ENCODE measurements around the gene TRPM1. TPM values are rescaled to one million over a fixed set of nuclear protein-coding genes. Genes with fewer than 3 reads are reported as not detected.

Gene TRPM1
- total and polyA plus RNA-seq, 9 donors, result 0.12 TPM; not detected in 8

GRCh38 chr15:31127596-31128261, 26.2 kb upstream of the TRPM1 start:
- 77 to 82% (median 79%) methylated on average over 13 of the region's 13 CpGs for WGBS, 3 donors
- TF ChIP-seq POLR2A (IDR thresholded peaks at IDR 0.05) (no peak), CTCF (IDR thresholded peaks at IDR 0.05) (no peak), EP300 (IDR thresholded peaks at IDR 0.05) (no peak)
- no peak for DNase-seq
- H3K9me3 ChIP-seq, result no peaks in the 10 kb centered on the region
- H3K27me3 ChIP-seq, result no peaks in the 10 kb centered on the region
- H3K36me3 ChIP-seq, result no peaks in the 10 kb centered on the region
- H3K4me3 ChIP-seq, result no peak overlapping the region
- no peak overlapping the region for H3K27ac ChIP-seq
- intact Hi-C loops (cut with DNase I), result loop anchor here in 1 of 4 donors (10.0 kb wide), 2 partner anchors 63 to 617 kb away; no protein-coding TSS in a partner anchor
- peaks cover 7% of the 10 kb centered on the region for H3K4me1 ChIP-seq (ENCODE audit: insufficient read depth)

- no peak overlapping the region for H3K4me3 ChIP-seq
- 91 to 95% (median 91%) methylated on average over 8 of the region's 8 CpGs for WGBS, 3 donors
- H3K27me3 ChIP-seq, result no peaks in the 10 kb centered on the region
- no peak for DNase-seq
- H3K27ac ChIP-seq, result no peak overlapping the region
- H3K9me3 ChIP-seq, result no peaks in the 10 kb centered on the region
- intact Hi-C loops (cut with DNase I), result loop anchor here in 1 of 4 donors (10.0 kb wide), 2 partner anchors 60 to 620 kb away; no protein-coding TSS in a partner anchor
- no peaks in the 10 kb centered on the region for H3K36me3 ChIP-seq
- no peak for TF ChIP-seq EP300 (IDR thresholded peaks at IDR 0.05)
- TF ChIP-seq CTCF (IDR thresholded peaks at IDR 0.05), result no peak
- TF ChIP-seq POLR2A (IDR thresholded peaks at IDR 0.05), result no peak
- H3K4me1 ChIP-seq (ENCODE audit: insufficient read depth), result peaks cover 7% of the 10 kb centered on the region
Observed at GRCh38 chr15:31125061-31125460, 23.5 kb upstream of the TRPM1 start.

GRCh38 chr15:31116423-31117030, 15.0 kb upstream of the TRPM1 start:
- Histone ChIP-seq H3K4me1 (ENCODE audit: insufficient read depth) (no peaks in the 10 kb centered on the region), H3K9me3 (no peaks in the 10 kb centered on the region), H3K4me3 (no peak overlapping the region), H3K36me3 (no peaks in the 10 kb centered on the region), H3K27me3 (no peaks in the 10 kb centered on the region), H3K27ac (no peak overlapping the region)
- intact Hi-C loops (cut with DNase I), result no loop called here
- 49 to 54% (median 49%) methylated on average over 6 of the region's 6 CpGs for WGBS, 3 donors
- TF ChIP-seq EP300 (IDR thresholded peaks at IDR 0.05), result no peak
- TF ChIP-seq CTCF (IDR thresholded peaks at IDR 0.05), result no peak
- TF ChIP-seq POLR2A (IDR thresholded peaks at IDR 0.05), result no peak
- DNase-seq, result no peak

GRCh38 chr15:31111091-31111647, 9.6 kb upstream of the TRPM1 start:
- Histone ChIP-seq H3K36me3 (no peaks in the 10 kb centered on the region), H3K27ac (no peak overlapping the region), H3K9me3 (no peaks in the 10 kb centered on the region), H3K27me3 (no peaks in the 10 kb centered on the region), H3K4me3 (no peak overlapping the region), H3K4me1 (ENCODE audit: insufficient read depth) (no peaks in the 10 kb centered on the region)
- intact Hi-C loops (cut with DNase I), result no loop called here
- DNase-seq, result no peak
- TF ChIP-seq EP300 (IDR thresholded peaks at IDR 0.05) (no peak), POLR2A (IDR thresholded peaks at IDR 0.05) (no peak), CTCF (IDR thresholded peaks at IDR 0.05) (no peak)
- 7 to 32% (median 12%) methylated on average over 5 of the region's 5 CpGs for WGBS, 3 donors
